Epithelial cell of esophagus (primary cell): Measurements from ENCODE around the gene EVA1A.

Experiments
- DNase-seq: peaks from one replicate; pipeline ENCODE4 v3.0.0; 2010; ENCODE audit warnings: low read depth
- H3K4me3 ChIP-seq: 2 replicates; pipeline ENCODE4 v1.5.1; 2011; ENCODE audit warnings: mild to moderate bottlenecking, low read length, control low read depth
- TF ChIP-seq, protein P1 (sequence below): IDR thresholded peaks from 2 replicates; pipeline ENCODE4 v1.5.1; 2011; ENCODE audit warnings: low read depth, mild to moderate bottlenecking, low read length, control low read depth, inconsistent platforms; ENCODE audit not compliant: insufficient read depth; ENCODE audit errors: missing control alignments

Gene EVA1A

DNA sequence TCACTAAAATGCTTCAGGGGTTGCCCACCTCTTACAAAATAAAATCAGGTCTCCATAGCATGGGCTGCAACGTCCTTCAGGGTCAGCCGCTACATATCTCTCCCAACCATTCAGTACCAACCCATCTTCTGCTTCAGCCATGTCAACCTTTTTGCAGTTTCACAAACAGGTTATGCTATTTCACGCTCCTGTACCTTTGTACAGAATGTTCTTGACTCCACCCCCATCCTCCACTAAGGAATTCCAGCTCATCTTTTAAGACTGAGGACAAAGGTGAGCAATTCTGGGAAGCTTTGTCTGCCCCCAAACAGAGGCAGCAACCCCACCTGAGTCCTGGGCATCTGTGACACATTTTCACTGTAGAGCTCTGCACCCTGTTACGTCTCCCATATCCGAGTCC is 8.8 kb upstream of the EVA1A start:
- TF ChIP-seq, protein P1, sequence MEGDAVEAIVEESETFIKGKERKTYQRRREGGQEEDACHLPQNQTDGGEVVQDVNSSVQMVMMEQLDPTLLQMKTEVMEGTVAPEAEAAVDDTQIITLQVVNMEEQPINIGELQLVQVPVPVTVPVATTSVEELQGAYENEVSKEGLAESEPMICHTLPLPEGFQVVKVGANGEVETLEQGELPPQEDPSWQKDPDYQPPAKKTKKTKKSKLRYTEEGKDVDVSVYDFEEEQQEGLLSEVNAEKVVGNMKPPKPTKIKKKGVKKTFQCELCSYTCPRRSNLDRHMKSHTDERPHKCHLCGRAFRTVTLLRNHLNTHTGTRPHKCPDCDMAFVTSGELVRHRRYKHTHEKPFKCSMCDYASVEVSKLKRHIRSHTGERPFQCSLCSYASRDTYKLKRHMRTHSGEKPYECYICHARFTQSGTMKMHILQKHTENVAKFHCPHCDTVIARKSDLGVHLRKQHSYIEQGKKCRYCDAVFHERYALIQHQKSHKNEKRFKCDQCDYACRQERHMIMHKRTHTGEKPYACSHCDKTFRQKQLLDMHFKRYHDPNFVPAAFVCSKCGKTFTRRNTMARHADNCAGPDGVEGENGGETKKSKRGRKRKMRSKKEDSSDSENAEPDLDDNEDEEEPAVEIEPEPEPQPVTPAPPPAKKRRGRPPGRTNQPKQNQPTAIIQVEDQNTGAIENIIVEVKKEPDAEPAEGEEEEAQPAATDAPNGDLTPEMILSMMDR, result no peak
- H3K4me3 ChIP-seq, result no peak overlapping the region
- peak; percentile 11 for DNase-seq

DNA sequence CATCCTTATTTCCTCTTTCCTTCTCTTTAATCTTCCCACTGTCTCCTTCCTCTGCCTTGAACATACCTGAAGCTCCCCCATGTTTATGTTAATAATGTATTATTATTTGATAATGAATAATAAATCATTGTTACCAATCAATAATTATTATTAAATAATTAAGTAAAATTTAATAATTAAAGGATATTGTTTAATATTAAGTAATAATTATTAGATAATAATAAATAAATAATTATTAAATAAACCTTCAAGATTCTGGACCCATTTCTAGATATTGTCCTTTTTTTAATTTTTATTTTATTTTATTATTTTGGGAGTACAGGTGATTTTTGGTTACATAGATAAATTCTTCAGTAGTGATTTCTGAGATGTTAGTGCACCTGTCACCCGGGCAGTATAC is 7.4 kb upstream of the EVA1A start:
- H3K4me3 ChIP-seq, result no peak overlapping the region
- DNase-seq, result no peak
- TF ChIP-seq, protein P1, result no peak

DNA sequence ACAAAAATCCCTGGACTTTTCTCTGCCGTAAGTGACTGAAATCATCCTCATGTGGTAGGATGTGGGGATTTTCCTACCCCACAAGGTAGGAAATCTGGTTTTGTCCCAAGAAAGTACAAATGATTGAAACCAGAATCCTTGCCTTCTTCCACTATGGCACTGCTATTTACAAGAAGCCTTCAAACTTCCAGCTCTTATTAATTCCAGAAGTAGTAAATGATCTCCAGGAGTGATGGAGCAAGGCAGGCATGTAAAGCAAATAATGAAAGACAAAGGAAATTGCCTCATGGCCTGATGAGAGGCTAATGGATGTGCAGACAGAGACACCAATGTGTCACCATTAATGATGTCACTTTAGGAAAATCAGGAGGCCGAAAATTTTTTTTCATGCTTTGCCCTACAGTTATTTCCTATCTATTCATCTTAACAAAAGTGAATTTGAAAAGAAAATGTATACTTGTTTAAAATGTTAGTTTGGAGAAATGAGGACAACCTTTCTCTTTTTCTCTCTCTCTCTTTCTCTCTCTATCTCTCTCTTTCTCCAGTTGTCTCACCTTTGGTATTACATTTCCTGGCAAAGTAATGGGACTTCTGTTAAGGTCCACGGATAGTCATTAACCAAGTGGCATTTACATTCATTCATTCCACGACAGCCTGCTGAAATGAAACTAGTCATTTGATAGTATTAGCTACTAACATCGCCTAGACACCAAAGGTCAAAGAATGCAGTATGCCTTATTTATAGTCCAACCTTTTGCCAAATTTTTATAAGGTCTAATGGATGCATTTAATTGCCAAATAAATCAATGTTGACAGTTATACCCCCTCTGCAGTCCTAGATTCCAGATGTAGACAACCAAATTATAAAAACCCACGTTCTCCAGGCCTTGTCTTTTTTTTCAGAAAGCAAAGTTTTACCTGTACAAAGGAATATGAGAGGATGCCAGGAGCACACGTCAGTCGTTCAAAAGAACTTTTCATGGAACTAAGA is 5.0 kb upstream of the EVA1A start:
- DNase-seq, result peak; percentile 61
- no peak overlapping the region for H3K4me3 ChIP-seq
- TF ChIP-seq, protein P1, result no peak

DNA sequence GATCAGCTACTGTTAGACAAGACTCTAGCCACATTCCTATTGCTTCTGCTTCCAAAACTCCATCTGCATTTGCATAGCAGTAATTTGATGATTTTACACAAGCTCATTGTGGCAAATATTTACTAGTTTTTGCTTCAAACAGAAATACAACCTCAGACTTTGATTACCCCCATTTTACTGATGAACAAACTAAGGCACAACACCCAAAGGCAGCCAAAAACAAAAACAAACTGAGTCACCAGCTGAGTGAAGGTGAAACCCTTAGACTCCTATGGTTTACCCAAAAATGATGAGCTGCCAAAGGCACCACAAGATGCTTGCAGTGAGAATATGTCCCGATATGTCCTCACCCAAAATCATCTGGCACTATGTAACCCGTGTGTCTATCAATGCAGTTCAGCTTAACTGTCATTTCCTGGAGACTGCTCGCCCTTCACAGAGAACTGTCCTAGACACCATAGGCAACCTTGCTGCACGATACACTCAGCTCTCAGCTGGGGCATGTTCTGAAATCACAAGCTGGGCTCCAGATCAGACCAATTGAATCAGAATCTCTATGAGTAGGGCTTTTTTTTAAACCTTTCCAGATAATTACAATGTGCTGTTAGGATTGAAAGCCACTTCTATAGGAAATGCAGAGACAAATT is 4.1 kb upstream of the EVA1A start:
- DNase-seq, result no peak
- TF ChIP-seq, protein P1, result no peak
- H3K4me3 ChIP-seq, result no peak overlapping the region

DNA sequence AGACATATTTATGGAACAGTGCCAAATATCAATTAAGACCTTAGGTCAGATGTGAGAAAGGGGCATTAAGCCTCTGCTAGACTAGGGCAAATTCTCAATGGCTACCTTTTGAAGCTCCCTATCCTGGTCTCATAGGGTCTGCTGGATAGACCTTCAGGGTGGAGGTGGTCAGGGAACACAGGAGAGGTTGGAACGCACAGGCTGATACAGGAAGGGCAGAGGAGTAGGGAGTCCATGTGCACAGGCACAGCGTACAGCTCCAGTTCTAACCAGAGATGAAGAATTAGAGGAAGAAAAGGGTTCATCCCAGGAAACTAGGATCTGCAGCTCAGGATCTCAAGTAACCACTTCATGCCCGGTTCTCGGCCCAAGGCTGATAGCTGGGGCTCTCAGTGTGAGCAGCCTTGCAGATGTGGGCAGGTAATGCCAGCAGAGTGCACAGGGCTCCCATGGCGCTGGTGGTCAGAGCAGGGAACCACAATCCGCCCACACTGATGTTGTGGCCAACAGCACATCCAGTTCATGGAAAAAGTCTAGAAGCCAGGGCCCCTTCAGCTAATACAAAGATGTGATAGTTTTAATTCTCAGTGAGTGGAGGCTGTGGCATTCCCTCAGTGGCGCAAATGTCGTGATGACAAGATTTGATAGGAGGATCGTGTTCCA is 3.4 kb upstream of the EVA1A start:
- TF ChIP-seq, protein P1, result no peak
- no peak for DNase-seq
- no peak overlapping the region for H3K4me3 ChIP-seq

DNA sequence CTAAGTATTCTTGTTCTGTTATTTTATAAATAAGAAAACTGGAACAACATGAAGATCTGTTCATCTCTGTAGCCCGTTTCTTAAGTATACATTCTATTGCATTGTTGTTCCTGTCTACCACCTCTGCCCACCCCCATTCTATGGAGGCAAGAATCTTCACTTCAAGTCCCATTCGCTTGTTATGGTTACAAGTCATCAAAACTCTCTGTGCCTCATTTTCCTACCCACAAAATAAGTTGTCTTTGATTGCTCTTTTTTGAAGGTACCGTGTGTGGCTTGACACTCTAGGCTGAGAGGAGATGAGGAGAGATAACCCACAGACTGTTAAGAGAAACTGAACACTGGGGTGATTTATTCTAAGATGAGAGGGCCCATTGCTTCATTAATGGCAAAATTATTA is 2.9 kb upstream of the EVA1A start:
- TF ChIP-seq, protein P1, result no peak
- no peak overlapping the region for H3K4me3 ChIP-seq
- no peak for DNase-seq
